Testis (tissue), 2 donors: ENCODE measurements around the gene SIGLEC15.

Source experiments
- CTCF ChIP-seq, 3 experiments: fragments of 450-650 bp in 2 of 3; fragments of 200-600 bp in 1 of 3; sonication (generic) in 1 of 3; IDR thresholded peaks; one replicate each; pipeline ENCODE4 v1.5.1; 2016 to 2019; ENCODE audit warnings: antibody characterized with exemption in 3 of 3, mild to moderate bottlenecking in 2 of 3, moderate library complexity in 1 of 3
- POLR2A ChIP-seq: fragments of 450-650 bp; IDR thresholded peaks from one replicate; pipeline ENCODE4 v1.6.1; 2017; ENCODE audit warnings: antibody characterized with exemption, mild to moderate bottlenecking, moderate library complexity

- TF ChIP-seq CTCF (IDR thresholded peaks at IDR 0.05) (no peak), POLR2A (no peak)
These were observed 46.1 kb downstream of the SIGLEC15 start for GRCh38 chr18:45871431-45872084.
